Hepatocyte (in vitro differentiated cells): ENCODE measurements around the gene RNF41.

ENCODE experiments used
- EZH2 ChIP-seq: fragments of 200-600 bp; sonication (generic); IDR thresholded peaks from 2 replicates; pipeline ENCODE4 v1.6.1; 2016; ENCODE audit warnings: antibody characterized with exemption, mild to moderate bottlenecking, borderline replicate concordance
- EZH2phosphoT487 ChIP-seq: fragments of 200-600 bp; sonication (generic); IDR thresholded peaks from one replicate; pipeline ENCODE4 v1.6.1; 2018; ENCODE audit warnings: antibody characterized with exemption, mild to moderate bottlenecking, low read depth, moderate library complexity; ENCODE audit not compliant: unreplicated experiment, severe bottlenecking
- TF ChIP-seq, protein P1 (sequence below): fragments of 200-600 bp; sonication (generic); IDR thresholded peaks from 2 replicates; pipeline ENCODE4 v1.5.1; 2016; ENCODE audit warnings: antibody characterized with exemption, mild to moderate bottlenecking; ENCODE audit not compliant: poor library complexity

DNA sequence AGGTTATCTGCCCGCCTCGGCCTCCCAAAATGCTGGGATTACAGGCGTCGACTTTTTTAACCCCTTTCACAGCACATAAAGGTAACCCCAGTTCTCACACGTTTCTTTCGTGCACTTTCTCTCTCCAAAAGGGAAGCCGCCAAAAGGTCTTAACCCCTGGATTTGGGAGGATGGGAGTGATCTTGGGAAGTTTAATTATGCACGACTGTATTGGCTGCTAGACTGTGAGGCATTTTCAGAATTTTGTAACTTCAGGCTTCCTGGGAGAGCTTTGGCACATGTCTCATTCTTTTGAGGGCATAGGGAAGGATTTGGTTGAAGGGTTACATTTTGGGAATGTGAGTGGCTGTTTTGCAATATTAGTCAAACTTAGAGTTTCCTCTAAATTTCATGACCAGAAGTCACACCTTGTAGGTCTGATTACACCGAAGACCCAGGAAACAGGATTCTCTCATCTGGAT is 31.0 kb downstream of the RNF41 start:
- TF ChIP-seq, protein P1, sequence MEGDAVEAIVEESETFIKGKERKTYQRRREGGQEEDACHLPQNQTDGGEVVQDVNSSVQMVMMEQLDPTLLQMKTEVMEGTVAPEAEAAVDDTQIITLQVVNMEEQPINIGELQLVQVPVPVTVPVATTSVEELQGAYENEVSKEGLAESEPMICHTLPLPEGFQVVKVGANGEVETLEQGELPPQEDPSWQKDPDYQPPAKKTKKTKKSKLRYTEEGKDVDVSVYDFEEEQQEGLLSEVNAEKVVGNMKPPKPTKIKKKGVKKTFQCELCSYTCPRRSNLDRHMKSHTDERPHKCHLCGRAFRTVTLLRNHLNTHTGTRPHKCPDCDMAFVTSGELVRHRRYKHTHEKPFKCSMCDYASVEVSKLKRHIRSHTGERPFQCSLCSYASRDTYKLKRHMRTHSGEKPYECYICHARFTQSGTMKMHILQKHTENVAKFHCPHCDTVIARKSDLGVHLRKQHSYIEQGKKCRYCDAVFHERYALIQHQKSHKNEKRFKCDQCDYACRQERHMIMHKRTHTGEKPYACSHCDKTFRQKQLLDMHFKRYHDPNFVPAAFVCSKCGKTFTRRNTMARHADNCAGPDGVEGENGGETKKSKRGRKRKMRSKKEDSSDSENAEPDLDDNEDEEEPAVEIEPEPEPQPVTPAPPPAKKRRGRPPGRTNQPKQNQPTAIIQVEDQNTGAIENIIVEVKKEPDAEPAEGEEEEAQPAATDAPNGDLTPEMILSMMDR: no peak
- TF ChIP-seq EZH2 (no peak), EZH2phosphoT487 (no peak)
